ENCODE results near the gene ZNF212. TPM values are rescaled to one million over a fixed set of nuclear protein-coding genes. Genes with fewer than 3 reads are reported as not detected.

The ZNF212 gene
- total and polyA plus RNA-seq, 9 of the 15 experiments (the other 6 are each of a cell fraction or from before 2014, with no cell fraction given), result 1.8 to 21.4 (median 7.2) TPM

GRCh38 chr7:149284850-149285585 lies 45.6 kb downstream of the ZNF212 start (continued):
- TF ChIP-seq WHSC1 (IDR thresholded peaks at IDR 0.05; ENCODE audit: low read length), result no peak
- TF ChIP-seq L3MBTL2 (IDR thresholded peaks at IDR 0.05), result peak; percentile 92
- TF ChIP-seq FOXK2 (conservative IDR thresholded peaks at IDR 0.05 in 1 of 2, IDR thresholded peaks at IDR 0.05 in 1 of 2; ENCODE audit: low read depth in 2 of 2), result no peak
- TF ChIP-seq, protein P1, sequence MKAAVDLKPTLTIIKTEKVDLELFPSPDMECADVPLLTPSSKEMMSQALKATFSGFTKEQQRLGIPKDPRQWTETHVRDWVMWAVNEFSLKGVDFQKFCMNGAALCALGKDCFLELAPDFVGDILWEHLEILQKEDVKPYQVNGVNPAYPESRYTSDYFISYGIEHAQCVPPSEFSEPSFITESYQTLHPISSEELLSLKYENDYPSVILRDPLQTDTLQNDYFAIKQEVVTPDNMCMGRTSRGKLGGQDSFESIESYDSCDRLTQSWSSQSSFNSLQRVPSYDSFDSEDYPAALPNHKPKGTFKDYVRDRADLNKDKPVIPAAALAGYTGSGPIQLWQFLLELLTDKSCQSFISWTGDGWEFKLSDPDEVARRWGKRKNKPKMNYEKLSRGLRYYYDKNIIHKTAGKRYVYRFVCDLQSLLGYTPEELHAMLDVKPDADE (conservative IDR thresholded peaks at IDR 0.05; ENCODE audit: control insufficient read depth, low read depth, low read length), result no peak; the same call in 1 of the 2 replicates
- no peak for TF ChIP-seq GTF2B (IDR thresholded peaks at IDR 0.05; ENCODE audit: extremely low read depth, insufficient read length)
- no peak for TF ChIP-seq XRCC4 (IDR thresholded peaks at IDR 0.05; ENCODE audit: extremely low read depth, insufficient read depth, insufficient read length)
- no peak for TF ChIP-seq MECOM (CRISPR knock-in tag; IDR thresholded peaks at IDR 0.05)
- TF ChIP-seq RBM34 (IDR thresholded peaks at IDR 0.05; ENCODE audit: borderline replicate concordance, insufficient read depth, low read length), result peak; percentile 91; the same call in 1 of the 2 replicates
- no peak for TF ChIP-seq ZNF668 (CRISPR knock-in tag; IDR thresholded peaks at IDR 0.05)
- TF ChIP-seq ZBTB17 (CRISPR knock-in tag; IDR thresholded peaks at IDR 0.05), result no peak
- TF ChIP-seq NR2C2 (CRISPR knock-in tag; IDR thresholded peaks at IDR 0.05), result 0 out of 2 replicates have a peak, but pooled peaks have one; percentile 14
- TF ChIP-seq NR2C2 (tag; IDR thresholded peaks at IDR 0.05), result no peak
- TF ChIP-seq NFYB (IDR thresholded peaks at IDR 0.05; ENCODE audit: extremely low read depth, insufficient read length), result peak; percentile 14
- TF ChIP-seq FOXP4 (CRISPR knock-in tag; IDR thresholded peaks at IDR 0.05; ENCODE audit: borderline replicate concordance), result no peak
- TF ChIP-seq, protein P2, sequence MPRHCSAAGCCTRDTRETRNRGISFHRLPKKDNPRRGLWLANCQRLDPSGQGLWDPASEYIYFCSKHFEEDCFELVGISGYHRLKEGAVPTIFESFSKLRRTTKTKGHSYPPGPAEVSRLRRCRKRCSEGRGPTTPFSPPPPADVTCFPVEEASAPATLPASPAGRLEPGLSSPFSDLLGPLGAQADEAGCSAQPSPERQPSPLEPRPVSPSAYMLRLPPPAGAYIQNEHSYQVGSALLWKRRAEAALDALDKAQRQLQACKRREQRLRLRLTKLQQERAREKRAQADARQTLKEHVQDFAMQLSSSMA (CRISPR knock-in tag; IDR thresholded peaks at IDR 0.05), result no peak
- peak; percentile 29; the same call in 1 of the 2 replicates for TF ChIP-seq BHLHE40 (IDR thresholded peaks at IDR 0.05; ENCODE audit: low read length)
- no peak for TF ChIP-seq ZNF274 (IDR thresholded peaks at IDR 0.05; ENCODE audit: borderline replicate concordance, low read depth, low read length)

Data from K562 (cell line).